Kidney epithelial cell (primary cell): ENCODE data around the gene FAM120B. TPM values are rescaled to one million over a fixed set of nuclear protein-coding genes. Genes with fewer than 3 reads are reported as not detected.
"Not testable (repeated sequence)": the region's sequence is repeated elsewhere in the genome, so short reads cannot be mapped to it uniquely, and the experiment has no call there.

Source experiments
- DNase-seq: peaks from one replicate; pipeline ENCODE4 v3.0.0-alpha.2; 2010; ENCODE audit warnings: low read depth
- H3K27me3 ChIP-seq: 2 replicates; pipeline ENCODE4 v1.6.0; 2011; ENCODE audit warnings: low read length; ENCODE audit not compliant: control insufficient read depth, insufficient read depth
- H3K36me3 ChIP-seq: 2 replicates; pipeline ENCODE4 v1.5.1; 2011; ENCODE audit warnings: low read length; ENCODE audit not compliant: control insufficient read depth, insufficient read depth
- H3K4me3 ChIP-seq: 2 replicates; pipeline ENCODE4 v1.5.1; 2011; ENCODE audit warnings: low read depth, mild to moderate bottlenecking, control low read depth, low read length
- CTCF ChIP-seq: IDR thresholded peaks from 2 replicates; pipeline ENCODE4 v1.5.1; 2011; ENCODE audit warnings: mild to moderate bottlenecking, moderate library complexity, low read length, control low read depth, inconsistent platforms; ENCODE audit not compliant: insufficient read depth, poor library complexity, severe bottlenecking
- total RNA-seq: library from RNA; depleted of rRNA; stranded (reverse); fragments of >200 nt; gene quantifications from 2 replicates; pipeline ENCODE4 v1.2.3, GENCODE V29; 2015

The FAM120B gene
- total RNA-seq, 1 donor from 2014 or later: 12.4 TPM

DNA sequence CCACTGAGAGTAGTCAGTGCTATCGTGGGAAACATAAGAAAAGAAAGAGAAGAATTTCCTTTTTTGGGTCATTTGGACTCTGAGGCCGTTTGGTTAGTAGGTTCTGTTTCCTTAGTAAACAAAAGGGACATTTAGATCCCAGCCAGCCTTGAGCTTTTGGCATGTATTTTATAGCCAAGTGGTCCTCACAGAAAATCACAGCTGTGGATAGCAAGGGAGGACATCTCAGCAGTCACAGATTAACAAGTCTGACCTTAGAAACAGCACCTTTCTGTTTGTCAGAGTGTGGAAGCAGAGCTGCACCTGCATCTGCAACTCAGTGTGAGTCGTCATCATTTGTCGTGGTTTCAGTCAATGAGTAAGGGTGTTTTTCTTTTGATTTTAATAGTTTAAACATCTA is 40.5 kb downstream of the FAM120B start:
- no peaks in the 10 kb centered on the region for H3K27me3 ChIP-seq
- peak; percentile 4 for DNase-seq
- no peak for TF ChIP-seq CTCF
- H3K4me3 ChIP-seq: no peak overlapping the region
- peaks cover 3% of the 10 kb centered on the region for H3K36me3 ChIP-seq

DNA sequence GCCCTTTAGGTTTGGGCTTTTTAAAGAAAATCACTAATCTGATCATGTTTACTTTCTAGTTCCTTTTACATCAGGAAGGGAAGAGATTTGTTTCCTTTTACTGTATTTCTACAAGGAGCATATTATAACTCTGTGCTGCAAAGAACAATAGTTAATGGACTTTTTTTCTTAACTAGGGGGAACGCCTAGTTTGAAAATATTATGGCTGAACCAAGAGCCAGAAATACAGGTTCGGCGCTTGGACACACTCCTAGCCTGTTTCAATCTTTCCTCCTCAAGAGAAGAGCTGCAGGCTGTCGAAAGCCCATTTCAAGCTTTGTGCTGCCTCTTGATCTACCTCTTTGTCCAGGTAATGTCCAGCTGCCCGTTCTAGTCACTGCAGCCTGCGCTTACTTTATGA is 41.4 kb downstream of the FAM120B start:
- peaks cover 3% of the 10 kb centered on the region for H3K36me3 ChIP-seq
- H3K27me3 ChIP-seq: no peaks in the 10 kb centered on the region
- DNase-seq: no peak
- TF ChIP-seq CTCF: no peak
- H3K4me3 ChIP-seq: no peak overlapping the region

DNA sequence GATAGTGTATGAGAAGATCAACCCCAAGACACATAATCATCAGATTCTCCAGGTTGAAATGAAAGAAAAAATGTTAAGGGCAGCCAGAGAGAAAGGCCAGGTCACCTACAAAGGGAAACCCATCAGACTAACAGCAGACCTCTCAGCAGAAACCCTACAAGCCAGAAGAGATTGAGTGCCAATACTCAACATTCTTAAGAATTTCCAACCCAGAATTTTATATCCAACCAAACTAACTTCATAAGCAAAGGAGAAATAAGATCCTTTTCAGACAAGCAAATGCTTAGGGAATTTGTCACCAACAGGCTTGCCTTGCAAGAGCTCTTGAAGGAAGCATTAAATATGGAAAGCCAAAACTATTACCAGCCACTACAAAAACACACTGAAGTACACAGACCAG is 44.9 kb downstream of the FAM120B start:
- not testable (repeated sequence) for H3K36me3 ChIP-seq, H3K27me3 ChIP-seq, DNase-seq, H3K4me3 ChIP-seq

DNA sequence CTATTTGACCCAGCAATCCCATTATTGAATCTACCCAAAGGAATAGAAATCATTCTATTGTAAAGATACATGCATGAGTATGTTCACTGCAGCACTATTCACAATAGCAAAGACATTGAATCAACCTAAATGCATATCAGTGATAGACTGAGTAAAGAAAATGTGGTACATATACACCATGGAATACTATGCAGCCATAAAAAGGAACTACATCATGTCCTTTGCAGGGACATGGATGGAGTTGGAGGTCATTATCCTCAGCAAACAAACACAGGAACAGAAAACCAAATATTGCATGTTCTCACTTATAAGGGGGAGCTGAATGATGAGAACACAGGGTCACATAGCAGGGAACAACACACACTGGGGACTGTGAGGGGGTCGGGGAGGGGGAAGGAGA is 48.6 kb downstream of the FAM120B start:
- H3K36me3 ChIP-seq: not testable (repeated sequence)

DNA sequence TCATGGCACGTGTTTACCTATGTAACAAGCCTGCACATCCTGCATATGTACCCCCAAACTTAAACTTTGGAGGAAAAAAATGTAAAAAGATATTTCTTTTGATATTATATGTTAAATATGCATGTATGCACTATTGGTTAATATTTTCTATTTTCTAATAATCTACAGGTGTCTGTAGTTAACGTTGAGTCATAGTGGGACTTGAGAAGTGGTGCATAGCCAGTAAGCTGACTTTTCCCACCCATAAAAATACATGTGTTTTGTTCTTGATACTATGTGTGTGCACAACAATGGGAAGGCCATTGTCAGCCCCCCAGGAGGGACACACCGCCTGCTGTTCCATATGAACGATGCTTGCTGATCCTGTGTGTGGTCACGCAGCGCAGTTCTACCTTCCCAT is 49.1 kb downstream of the FAM120B start:
- TF ChIP-seq CTCF: no peak
- DNase-seq: no peak
- no peaks in the 10 kb centered on the region for H3K36me3 ChIP-seq

More for the DNA sequence above, 48.6 kb downstream of the FAM120B start:
- H3K27me3 ChIP-seq, DNase-seq, H3K4me3 ChIP-seq: not testable (repeated sequence)

DNA sequence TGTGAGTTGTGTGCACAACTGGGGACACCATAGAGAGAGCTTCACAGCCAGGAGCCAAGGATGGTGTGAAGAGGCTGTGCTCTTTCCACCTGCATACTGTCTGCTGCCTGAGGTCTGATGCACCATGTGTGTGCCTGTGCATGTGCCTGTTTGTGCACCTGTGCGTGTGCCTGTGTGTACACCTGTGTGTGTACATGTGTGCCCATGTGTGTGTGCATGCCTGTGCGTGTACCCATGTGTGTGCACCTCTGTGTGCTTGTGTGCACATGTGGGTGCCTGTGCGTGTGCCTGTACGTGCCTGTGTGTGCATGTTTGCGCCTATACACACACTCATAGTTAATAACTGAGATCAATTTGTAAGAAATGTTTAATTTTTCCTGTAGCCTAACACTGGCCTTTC is 51.3 kb downstream of the FAM120B start:
- TF ChIP-seq CTCF: no peak
- no peak for DNase-seq
- Histone ChIP-seq H3K27me3 (no peaks in the 10 kb centered on the region), H3K36me3 (no peaks in the 10 kb centered on the region), H3K4me3 (no peak overlapping the region)

More for the DNA sequence above, 49.1 kb downstream of the FAM120B start:
- Histone ChIP-seq H3K4me3 (no peak overlapping the region), H3K27me3 (no peaks in the 10 kb centered on the region)

GRCh38 chr6:170358496-170358895 is 51.9 kb downstream of the FAM120B start:
- Histone ChIP-seq H3K27me3 (no peaks in the 10 kb centered on the region), H3K36me3 (no peaks in the 10 kb centered on the region), H3K4me3 (no peak overlapping the region)
- DNase-seq: no peak
- no peak for TF ChIP-seq CTCF
